Skin epidermis (tissue), 12 donors: ENCODE results near the gene DDN.
A peak's percentile ranks its signal among the peaks of the same experiment; 100 is the strongest.

Experiments
- H3K27ac ChIP-seq, 21 experiments: fragments of 200-600 bp; sonication (generic) in 11 of 21; one replicate each; pipeline ENCODE4 v1.5.0; 2020; ENCODE audit warnings: mild to moderate bottlenecking in 3 of 21, inconsistent platforms in 2 of 21, moderate library complexity in 2 of 21
- H3K4me3 ChIP-seq, 7 experiments: fragments of 200-600 bp; sonication (generic) in 2 of 7; one replicate each; pipeline ENCODE4 v1.5.0; 2020; ENCODE audit warnings: inconsistent platforms in 2 of 7, mild to moderate bottlenecking in 2 of 7, moderate library complexity in 1 of 7

Gene DDN

DNA sequence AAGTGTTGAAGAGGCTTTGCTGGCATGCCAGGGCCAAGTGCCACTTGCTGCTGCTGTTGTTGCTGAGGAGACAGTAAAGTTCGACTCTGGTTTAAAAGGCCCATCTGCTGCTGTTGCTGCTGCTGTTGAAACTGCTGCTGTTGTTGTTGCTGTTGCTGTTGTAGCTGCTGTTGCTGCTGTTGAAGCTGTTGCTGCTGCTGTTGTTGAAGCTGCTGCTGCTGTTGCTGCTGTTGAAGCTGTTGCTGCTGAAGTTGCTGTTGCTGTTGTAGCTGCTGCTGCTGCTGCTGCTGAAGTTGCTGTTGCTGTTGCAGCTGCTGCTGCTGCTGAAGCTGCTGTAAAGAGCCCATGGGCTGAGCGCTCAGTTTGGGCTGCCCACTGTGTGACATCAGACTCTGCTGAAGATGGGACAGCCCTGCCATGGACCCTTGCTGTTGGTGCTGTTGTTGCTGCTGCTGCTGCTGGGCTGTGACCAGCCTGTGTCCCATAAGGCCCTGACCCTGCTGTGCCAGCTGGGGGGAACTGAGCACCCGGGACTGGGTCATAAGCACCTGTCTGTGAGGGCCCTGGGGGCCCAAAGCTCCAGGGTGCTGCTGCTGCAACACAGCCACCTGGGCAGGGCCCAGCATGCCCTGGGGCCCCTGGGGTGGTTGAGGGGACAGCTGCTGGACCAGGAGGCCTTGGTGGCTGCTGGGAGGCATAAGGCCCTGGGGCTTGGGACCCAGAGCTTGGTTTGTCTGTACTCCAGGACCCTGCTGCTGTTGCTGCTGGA, 33.7 kb upstream of the DDN start:
- Histone ChIP-seq H3K4me3 (no peak overlapping the region), H3K27ac (no peak overlapping the region)

DNA sequence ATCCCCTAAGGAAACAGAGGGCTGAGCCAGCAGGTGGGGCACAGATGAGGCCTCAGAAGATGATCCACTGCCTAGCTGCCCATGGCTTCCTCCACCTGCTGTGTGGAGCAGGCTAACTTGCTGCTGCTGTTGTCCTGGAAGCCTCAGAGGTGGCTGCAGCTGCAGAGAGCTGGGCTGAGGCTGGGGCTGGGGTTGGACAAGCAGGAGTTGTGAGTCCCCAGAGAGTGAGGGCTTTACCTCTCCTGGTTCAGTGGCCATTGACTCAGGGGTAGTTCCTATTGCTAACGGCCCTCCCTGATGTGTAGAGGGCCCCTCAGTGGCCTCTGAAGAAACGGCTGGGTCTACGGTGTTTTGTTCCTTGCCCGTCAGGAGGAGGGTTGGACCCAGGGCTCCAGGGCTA, 33.1 kb upstream of the DDN start:
- Histone ChIP-seq H3K4me3 (no peak overlapping the region), H3K27ac (no peak overlapping the region)

GRCh38 chr12:49031573-49032161, 32.5 kb upstream of the DDN start:
- H3K4me3 ChIP-seq = no peak overlapping the region
- no peak overlapping the region for H3K27ac ChIP-seq

DNA sequence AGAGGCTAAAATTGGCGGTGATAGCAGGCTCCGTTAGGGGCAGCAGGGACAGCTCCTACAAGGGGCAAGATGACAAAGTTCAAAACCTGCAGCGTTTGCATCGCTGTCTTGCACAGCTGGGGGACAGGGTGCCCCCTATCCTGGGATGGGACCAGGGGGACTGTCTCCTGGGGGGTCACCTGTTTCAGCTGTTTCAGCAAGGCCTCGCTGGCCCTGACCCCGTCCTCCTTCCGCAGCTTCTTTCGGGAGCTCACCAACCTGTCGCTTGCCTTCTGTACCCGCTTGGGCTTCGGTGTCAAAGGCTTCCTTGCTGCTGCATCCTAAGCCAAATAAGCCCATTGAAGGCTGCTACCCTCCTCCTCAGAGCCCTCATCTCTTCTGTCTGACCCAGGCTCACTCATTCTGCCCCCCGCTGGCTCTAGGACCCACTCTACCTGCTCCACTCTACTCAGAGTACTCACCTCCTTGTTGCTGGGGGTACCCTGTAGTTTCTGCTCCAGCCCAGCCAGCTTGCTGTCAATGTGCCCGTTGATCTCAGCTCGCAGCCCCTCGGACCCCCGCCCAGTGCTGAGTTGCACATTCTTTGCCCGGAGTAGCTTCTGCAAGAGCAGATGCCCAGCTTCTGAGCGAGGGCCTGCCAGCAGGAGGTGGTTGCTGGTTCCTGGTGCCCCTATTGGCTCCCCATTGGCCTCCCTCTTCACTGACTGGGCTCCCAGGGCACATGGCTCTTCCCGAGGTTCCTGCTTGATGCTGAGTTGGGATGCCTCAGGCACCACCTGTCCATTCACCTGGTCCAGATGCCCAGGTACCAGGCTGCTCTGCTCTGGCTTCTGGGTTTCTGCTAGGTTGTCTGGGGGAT, 31.8 kb upstream of the DDN start:
- H3K27ac ChIP-seq = no peak overlapping the region
- no peak overlapping the region for H3K4me3 ChIP-seq

DNA sequence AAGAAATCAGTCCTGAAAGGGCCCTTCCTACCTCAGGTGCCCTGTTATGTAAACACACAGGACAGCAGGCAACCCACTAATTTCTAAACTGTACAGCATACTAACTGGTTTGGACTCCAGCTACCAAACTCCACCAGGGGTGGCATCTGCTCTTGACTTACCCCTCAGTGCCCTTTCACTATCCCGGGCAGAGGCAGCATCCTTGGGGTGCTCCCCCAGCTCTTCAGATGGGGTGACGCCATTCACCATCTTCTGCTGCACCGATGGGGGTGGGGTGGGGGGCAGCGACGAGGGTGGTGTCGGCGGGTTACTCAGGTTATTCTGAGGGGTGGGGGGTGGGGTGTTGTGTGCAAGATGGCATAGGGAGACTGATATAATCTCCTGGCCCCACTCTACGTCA, 30.9 kb upstream of the DDN start:
- Histone ChIP-seq H3K4me3 (no peak overlapping the region), H3K27ac (no peak overlapping the region)

GRCh38 chr12:49028666-49029275, 29.6 kb upstream of the DDN start:
- no peak overlapping the region for H3K27ac ChIP-seq
- H3K4me3 ChIP-seq = no peak overlapping the region

- H3K27ac ChIP-seq = no peak overlapping the region
- no peak overlapping the region for H3K4me3 ChIP-seq
These were observed 28.8 kb upstream of the DDN start for GRCh38 chr12:49027846-49028555.

GRCh38 chr12:49026678-49027480, 27.7 kb upstream of the DDN start:
- Histone ChIP-seq H3K27ac (no peak overlapping the region), H3K4me3 (no peak overlapping the region)

DNA sequence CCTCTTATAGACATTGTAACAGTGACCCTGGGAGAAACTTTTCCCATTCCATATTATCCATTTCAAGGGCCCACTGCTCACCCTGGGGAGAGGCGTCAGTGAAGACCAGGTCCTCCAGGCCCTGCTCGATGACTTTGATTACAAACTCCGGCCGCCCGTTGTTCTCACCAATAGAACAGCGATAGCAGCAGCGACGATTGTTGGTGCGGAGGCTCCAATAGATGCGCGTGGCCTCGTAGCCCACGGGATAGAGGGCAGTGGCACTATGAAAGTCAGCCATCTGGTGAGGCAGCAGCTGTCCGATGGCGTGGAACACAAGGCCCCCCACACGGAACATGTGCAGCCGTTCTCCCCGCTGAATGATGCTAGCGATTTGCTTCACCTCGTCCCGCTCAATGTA, 26.9 kb upstream of the DDN start:
- H3K4me3 ChIP-seq = no peak overlapping the region
- no peak overlapping the region for H3K27ac ChIP-seq

DNA sequence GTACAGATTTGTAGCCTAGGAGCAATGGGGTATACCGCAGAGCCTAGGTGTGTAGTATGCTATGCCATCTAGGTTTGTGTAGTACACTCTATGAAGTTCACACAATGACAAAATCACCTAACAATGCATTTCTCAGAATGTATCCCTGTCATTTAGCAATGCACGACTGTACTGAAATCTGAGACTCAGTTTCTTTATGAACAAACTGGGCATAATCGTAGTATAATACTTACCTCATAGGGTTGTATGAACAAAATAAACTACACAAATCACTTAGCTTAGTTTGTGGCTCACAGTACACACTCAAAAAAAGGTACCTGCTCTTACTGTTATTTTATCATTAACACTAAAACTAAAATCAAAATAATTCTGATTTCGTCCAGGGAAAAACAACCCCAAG, 26.3 kb upstream of the DDN start:
- no peak overlapping the region for H3K27ac ChIP-seq
- no peak overlapping the region for H3K4me3 ChIP-seq

DNA sequence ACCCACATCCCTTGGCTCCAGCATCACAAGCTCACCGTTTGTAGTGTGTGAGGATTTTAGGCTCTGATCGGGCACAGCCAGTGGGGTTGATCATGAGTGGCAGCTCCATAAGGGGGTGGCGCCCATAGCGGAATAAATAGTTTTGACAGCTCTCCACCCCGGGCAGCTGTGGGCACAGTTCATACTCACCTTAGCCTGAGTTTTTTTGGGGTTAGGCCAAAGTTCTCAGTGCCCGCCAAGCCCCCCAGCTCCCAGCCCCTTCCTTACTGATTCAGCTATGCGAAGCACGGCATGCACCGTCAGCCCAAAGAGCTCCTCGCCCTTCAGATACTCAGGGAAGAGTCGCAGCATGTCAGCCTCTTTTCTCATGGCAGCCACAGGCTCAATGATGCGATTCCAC, 25.4 kb upstream of the DDN start:
- Histone ChIP-seq H3K27ac (no peak overlapping the region), H3K4me3 (no peak overlapping the region)

GRCh38 chr12:49023812-49024211, 24.6 kb upstream of the DDN start:
- Histone ChIP-seq H3K27ac (no peak overlapping the region), H3K4me3 (no peak overlapping the region)

DNA sequence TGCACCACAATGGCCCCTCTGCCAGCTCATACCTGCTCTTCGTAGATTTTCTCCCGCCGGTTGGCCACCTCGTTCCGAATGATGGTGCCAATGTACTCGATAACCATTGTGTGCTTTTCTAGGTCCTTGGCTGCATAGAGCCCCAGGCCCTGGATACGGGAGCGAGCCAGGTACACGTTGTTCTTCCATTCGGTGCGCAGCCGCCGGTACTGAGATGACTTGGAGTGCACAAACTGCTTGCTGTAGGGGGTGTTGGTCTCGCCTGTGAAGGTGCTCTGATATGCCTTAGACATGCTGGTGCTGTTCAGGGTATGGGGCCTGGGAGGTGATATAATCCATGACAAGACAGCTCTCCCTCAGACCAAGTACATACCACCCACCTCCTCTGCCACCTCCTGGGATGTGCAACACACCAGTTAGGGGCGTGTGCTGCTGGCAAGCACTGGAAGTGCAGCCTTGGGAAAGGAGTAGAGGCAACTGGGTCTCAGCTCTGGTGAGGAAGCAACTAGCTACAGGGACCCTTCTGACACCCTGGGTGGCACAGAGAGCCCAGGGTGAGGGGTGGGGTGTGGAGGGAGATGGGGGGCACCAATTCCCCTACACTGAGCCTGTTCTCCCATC, 23.5 kb upstream of the DDN start:
- no peak overlapping the region for H3K4me3 ChIP-seq
- no peak overlapping the region for H3K27ac ChIP-seq

DNA sequence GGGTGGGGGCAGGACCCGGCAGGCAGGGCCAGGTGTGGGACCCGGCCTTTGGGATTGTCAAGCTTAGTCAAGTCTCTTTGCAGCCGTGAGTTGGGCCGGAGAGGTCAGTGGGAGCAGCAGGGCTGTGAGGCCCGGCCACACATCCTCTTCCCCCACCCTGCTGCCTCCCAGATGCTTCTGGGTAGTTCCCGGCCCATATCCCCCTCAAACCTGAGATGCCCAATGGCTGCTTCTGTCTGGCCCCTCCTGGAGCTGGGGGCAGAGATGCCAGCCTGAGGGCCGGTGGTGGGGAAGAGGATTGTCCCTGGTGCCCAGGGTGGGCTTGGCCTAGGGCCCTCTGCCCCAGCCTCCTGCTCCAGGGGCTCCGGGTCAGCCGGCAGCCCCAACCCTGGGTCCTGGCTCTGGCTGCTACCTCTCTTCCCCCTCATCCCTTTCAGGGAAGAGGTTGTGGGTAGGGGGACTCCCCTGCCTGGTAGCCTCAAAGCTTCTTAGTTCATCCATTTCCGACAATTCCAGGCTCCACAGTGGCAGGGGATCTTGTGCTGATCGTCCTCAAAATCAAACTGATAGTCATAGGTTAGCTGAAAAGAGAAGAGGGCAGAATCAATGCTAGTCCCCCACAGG, 22.2 kb upstream of the DDN start:
- H3K4me3 ChIP-seq = no peak overlapping the region
- peak overlapping the region in 1 of 21 experiments; percentile 13 for H3K27ac ChIP-seq

DNA sequence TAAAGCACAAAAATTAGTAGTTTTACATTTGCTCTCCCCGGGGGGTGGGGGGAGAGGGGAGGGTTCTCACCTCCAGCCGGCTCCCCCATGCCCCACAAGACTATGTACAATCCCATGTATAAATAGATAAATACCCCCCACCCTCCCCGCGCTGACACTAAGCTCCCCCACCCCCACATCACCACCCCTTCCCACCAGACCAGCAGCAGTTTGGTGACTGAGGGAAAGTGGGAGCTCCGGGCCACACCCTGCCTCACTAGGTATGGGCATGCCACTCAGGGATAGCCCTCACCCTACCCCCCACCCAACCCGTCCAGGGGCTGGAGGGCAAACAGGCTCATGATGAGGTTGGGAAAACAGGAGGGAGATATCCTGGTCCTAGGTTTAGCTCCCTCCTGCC, 21.3 kb upstream of the DDN start:
- H3K27ac ChIP-seq = peak overlapping the region in 9 of 21 experiments; percentile 31 to 98 (median 94)
- H3K4me3 ChIP-seq = no peak overlapping the region

GRCh38 chr12:49019443-49020324, 20.5 kb upstream of the DDN start:
- peak overlapping the region in 4 of 7 experiments; percentile 68 to 81 (median 79) for H3K4me3 ChIP-seq
- H3K27ac ChIP-seq = peak overlapping the region in 20 of 21 experiments; percentile 67 to 98 (median 95)

GRCh38 chr12:49019120-49019430, 19.9 kb upstream of the DDN start:
- Histone ChIP-seq H3K4me3 (peak overlapping the region; percentile 62 to 81 (median 72)), H3K27ac (peak overlapping the region in 20 of 21 experiments; percentile 67 to 98 (median 95))
